ENCODE measurements around the gene ENHO.
A peak's percentile ranks its signal among the peaks of the same experiment; 100 is the strongest.
"Not testable (repeated sequence)": the region's sequence is repeated elsewhere in the genome, so short reads cannot be mapped to it uniquely, and the experiment has no call there.

The ENHO gene

DNA sequence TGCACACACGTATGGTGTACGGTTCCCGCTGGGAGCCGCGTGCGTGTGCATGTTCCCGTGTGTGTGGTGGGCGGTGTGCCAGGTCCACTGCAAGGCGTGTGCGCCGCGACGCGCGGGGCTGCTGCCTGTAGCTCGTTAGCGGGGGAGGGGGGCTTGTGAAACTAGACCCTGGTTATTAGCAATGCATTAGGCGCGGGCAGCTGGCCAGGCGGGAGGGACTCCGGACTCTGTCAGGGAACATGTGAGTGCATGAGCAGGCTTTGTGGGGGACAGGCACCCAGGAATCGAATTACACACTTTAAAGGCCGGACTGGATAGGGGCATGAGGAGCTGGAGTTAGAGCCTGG, 32.2 kb upstream of the ENHO start:
- DNase-seq: no peak

GRCh38 chr9:34554211-34555001, 31.6 kb upstream of the ENHO start:
- no peak for DNase-seq

GRCh38 chr9:34553511-34554021, 30.8 kb upstream of the ENHO start:
- no peak for DNase-seq

DNA sequence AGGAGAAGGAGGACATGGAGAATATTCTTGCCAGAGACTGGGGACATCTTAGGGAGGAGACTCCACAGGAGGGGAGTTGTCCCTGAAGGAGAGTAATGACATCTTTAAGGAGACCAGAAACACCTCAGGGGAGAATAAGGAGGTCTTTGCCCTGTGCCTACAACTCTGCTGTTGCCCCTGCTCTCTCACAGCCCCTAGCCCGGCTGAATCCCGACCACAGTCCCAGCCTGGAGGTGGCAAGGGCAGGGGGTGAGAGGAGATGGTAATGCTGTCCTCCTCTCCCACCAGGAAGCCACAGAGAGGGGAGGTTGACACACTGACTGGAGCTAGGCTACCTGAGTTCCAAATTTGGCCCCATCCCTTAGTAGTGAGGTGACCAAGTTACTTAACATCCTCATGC, 30.2 kb upstream of the ENHO start:
- no peak for DNase-seq

DNA sequence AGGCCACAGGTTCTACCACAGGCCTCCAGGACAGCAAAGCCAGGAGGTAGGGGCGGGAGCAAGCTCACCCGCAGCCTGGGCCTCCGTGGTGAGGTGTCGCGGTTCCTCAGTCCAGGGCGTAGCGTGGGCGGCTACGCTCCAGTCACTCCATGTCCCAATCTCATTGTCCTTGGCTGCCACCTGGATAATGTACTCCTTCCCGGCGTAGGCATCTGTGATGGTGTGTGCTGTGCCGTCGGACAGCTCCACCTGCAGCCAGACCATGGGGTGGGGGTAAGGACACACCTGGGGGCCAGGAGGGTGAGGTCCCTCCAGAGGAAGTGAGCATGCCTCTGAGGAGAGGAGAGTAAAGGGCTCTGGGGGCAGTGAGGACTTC, 29.8 kb upstream of the ENHO start:
- DNase-seq: no peak

GRCh38 chr9:34551751-34552605, 29.2 kb upstream of the ENHO start:
- no peak for DNase-seq

- DNase-seq: no peak
These were observed 28.0 kb upstream of the ENHO start for GRCh38 chr9:34550681-34551270.

GRCh38 chr9:34550016-34550680, 27.4 kb upstream of the ENHO start:
- DNase-seq: no peak

DNA sequence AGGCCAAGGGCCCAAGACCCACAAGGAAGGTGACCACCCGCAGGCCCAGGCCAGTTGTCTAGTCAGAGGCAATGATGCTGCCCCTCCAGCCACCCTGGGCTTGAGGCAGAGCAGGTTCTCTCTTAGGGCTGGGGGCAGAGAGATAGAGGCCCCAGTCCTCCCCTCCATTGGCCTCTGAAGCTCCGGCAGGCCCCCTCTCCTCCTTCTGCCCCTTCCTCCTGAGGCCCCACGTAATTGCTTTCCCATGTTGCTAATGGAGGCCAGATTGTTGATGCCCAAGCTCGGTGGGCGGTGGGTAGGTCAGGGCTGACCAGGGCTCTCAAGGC, 26.6 kb upstream of the ENHO start:
- DNase-seq: no peak

DNA sequence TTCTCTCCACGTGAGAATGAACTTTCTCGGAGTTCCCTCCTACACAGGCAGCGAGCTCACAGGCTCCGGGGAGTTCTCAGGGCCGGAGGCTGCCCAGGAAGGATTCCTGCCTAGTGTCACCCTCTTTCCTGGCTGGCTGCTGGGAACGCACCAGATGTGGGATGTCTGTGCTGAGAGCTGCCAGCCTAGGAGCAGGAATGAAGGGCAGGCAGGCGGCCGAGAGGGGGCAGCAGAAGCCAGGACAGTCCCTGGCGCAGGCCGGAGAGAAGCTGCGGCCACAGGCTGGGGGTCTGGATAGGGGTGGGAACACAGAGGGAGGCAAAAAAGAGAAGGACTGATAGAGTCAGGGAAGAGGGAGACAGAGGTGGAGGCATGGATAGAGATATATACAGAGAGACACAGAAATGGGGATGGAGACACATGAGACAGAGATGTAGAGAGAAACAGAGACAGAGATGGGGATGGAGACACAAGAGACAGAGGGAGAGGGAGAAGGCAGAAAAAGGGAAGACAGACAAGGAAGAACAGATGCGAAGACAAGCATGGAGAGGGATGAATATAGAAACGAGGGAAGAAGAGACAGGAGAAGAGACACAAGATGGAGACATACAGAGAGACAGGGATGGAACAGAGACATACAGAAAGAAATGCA, 25.3 kb upstream of the ENHO start:
- peak; percentile 19 for DNase-seq

- peak; percentile 42 for DNase-seq
These were observed 24.3 kb upstream of the ENHO start for GRCh38 chr9:34546834-34547827.

DNA sequence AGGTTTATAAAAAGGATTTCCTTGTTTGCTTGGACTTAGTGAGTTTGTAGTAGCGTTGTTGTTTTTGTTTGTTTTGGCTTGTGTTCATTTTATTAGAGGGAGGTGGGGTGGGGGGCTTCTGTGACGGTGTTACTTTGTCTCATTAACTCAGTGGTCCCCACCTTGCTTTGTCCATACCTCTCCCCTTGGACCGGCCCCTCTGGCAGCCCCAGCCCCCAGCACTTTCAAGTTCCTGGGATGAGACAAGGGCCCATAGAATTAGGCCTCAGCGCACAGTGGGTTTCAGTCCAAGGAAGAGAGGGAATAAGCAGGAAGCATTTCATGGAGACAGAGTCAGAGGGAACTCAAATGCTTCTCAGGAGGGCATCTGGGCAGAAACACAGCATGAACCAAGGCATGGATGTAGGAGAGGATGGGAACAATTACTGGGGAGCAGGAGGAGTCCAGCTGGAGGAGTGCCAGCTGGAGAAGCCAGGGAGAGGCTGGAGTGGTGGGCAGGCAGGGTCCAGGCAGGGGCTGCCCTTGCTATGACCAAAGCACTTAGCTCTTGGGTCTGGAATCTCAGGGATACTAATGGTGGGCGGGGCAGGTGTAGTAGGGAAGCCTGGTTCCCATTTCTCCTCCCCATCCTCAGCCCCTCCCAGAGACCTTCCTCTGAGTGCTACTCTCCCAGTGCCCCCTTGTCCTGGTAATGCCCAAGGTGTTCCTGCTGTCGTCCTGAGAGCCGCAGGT, 23.5 kb upstream of the ENHO start:
- DNase-seq: no peak

GRCh38 chr9:34545497-34545896, 22.7 kb upstream of the ENHO start:
- no peak for DNase-seq

- no peak for DNase-seq
These were observed 21.2 kb upstream of the ENHO start for GRCh38 chr9:34544035-34544434.

DNA sequence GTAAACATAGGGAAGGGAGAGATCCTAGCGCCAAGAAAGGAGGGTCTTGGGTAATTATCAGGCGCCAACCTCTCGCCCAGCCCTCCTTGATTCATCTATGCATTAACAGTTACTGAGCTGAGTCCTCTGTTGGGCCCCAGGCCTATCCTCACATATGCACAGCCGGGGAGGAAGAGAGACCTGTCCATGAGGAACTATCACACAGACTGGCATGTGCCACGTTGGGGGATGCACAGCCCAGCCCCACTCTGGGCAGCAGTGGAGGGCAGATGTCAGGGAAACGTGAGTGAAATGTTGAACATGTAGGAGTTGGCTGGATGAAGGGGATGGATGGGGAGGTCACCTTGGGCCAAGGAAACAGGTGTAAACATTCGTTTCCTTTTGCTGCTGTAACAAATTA, 18.8 kb upstream of the ENHO start:
- no peak for DNase-seq

- no peak for DNase-seq
These were observed 18.0 kb upstream of the ENHO start for GRCh38 chr9:34540827-34541226.

GRCh38 chr9:34536685-34537084, 13.9 kb upstream of the ENHO start:
- no peak for DNase-seq

- not testable (repeated sequence) for DNase-seq
These were observed 9.3 kb upstream of the ENHO start for GRCh38 chr9:34532041-34532440.

DNA sequence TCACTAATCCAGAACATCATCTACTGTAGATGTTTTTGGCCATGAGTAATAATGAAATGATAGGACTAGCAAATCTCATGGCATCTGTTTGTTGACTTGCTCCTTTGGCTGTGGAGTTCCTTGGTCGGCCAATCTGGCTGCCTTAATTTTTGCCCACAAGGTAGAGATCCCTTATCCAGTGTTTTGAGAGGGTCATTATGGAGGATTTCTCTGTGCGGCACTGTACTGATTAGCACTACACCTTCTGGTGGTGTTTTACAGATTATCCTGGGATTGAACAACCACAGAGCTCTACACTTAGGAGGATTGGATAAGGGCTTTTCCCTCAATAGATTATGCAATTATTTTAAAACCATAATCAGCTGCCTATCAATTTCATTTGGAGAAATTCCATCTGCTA, 3.2 kb upstream of the ENHO start:
- no peak for DNase-seq

GRCh38 chr9:34524349-34524748, 1.6 kb upstream of the ENHO start:
- DNase-seq: no peak

Measured in CD4-positive, alpha-beta T cell treated with Interleukin-12 subunit alpha and Interleukin-12 subunit beta, for 1 hour (primary cell).